Type B pancreatic cell (in vitro differentiated cells): Measurements from ENCODE around the gene SLC22A15. TPM values are rescaled to one million over a fixed set of nuclear protein-coding genes. Genes with fewer than 3 reads are reported as not detected.

Experiments used
- DNase-seq: peaks from one replicate; pipeline ENCODE4 v3.0.0; 2021; ENCODE audit warnings: mixed read lengths; ENCODE audit not compliant: unreplicated experiment; ENCODE audit errors: extremely low spot score
- H3K27ac Mint-ChIP-seq: 2 replicates; pipeline ENCODE4 v1.8.0; 2021; ENCODE audit warnings: mild to moderate bottlenecking, mixed read lengths
- H3K27me3 Mint-ChIP-seq: 2 replicates; pipeline ENCODE4 v1.8.0; 2021; ENCODE audit warnings: mixed read lengths
- H3K36me3 Mint-ChIP-seq: 2 replicates; pipeline ENCODE4 v1.8.0; 2021; ENCODE audit warnings: mixed read lengths
- H3K4me1 Mint-ChIP-seq: one replicate; pipeline ENCODE4 v1.8.0; 2021; ENCODE audit warnings: mixed read lengths; ENCODE audit not compliant: unreplicated experiment
- H3K4me3 Mint-ChIP-seq: 2 replicates; pipeline ENCODE4 v1.8.0; 2021; ENCODE audit warnings: mild to moderate bottlenecking, mixed read lengths
- H3K9me3 Mint-ChIP-seq: 2 replicates; pipeline ENCODE4 v1.8.0; 2021; ENCODE audit warnings: mixed read lengths
- CTCF ChIP-seq: fragments of 200-600 bp; sonication (generic); conservative IDR thresholded peaks from 2 replicates; pipeline ENCODE4 v1.5.0; 2021; ENCODE audit warnings: antibody characterized with exemption, mild to moderate bottlenecking
- total RNA-seq: library from RNA; stranded (reverse); gene quantifications from 2 replicates; pipeline ENCODE4 v1.2.1, GENCODE V29; 2021; ENCODE audit warnings: low replicate concordance

The SLC22A15 gene
- total RNA-seq, 1 donor from 2014 or later, result 3.9 TPM

DNA sequence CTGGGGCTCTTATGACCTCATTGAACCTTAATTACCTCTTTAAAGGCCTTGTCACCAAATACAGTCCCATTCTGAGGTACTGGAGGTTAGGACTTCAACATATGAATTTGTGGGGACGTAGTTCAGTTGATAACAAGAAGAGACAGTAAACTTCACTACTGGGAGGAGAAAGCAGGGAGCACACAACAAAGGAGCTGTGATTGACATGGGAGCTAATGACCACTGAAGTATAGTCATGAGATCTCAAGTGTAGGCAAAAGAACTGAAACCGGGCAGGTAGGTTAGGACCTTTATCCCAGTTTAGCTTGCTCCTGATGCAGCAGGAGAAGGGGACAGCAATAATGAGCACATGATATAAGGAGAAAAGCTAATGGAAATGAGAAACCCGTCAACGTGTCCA lies 123.1 kb downstream of the SLC22A15 start:
- Mint-ChIP-seq H3K27me3 (no peaks in the 10 kb centered on the region), H3K4me1 (no peaks in the 10 kb centered on the region), H3K27ac (peak overlapping the region; percentile 33), H3K36me3 (no peaks in the 10 kb centered on the region), H3K4me3 (no peak overlapping the region), H3K9me3 (peaks cover 4% of the 10 kb centered on the region)
- DNase-seq, result no peak
- TF ChIP-seq CTCF, result no peak

DNA sequence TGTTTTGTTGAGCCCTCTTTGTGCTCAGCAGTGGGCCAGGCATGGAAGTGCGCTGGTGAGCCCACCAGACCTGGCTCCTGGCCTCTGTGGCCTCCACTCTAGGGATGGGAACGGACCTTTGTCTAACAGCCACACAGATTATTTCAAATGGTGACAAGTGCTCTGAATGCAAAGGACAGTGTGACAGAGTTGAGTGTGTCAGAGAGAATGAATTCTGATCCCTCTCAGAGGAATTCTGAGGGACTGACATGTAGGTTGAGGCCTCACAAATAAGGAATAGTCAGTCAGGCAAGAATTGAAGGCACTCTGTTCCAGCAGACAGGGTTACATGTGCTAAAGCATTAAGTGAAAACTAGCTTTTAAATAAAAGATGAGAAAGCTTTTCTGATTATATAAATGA lies 123.6 kb downstream of the SLC22A15 start:
- no peak for TF ChIP-seq CTCF
- no peak for DNase-seq
- Mint-ChIP-seq H3K27me3 (no peaks in the 10 kb centered on the region), H3K4me3 (no peak overlapping the region), H3K4me1 (no peaks in the 10 kb centered on the region), H3K9me3 (peaks cover 4% of the 10 kb centered on the region), H3K36me3 (no peaks in the 10 kb centered on the region), H3K27ac (no peak overlapping the region)

GRCh38 chr1:116104667-116105066 lies 128.4 kb downstream of the SLC22A15 start:
- TF ChIP-seq CTCF, result no peak
- Mint-ChIP-seq H3K36me3 (no peaks in the 10 kb centered on the region), H3K9me3 (no peaks in the 10 kb centered on the region), H3K27me3 (no peaks in the 10 kb centered on the region), H3K4me1 (no peaks in the 10 kb centered on the region), H3K4me3 (no peak overlapping the region), H3K27ac (no peak overlapping the region)
- DNase-seq, result no peak

GRCh38 chr1:116105996-116106395 lies 129.7 kb downstream of the SLC22A15 start:
- no peak for TF ChIP-seq CTCF
- no peak overlapping the region for H3K4me3 Mint-ChIP-seq
- no peaks in the 10 kb centered on the region for H3K27me3 Mint-ChIP-seq
- H3K9me3 Mint-ChIP-seq, result no peaks in the 10 kb centered on the region
- H3K27ac Mint-ChIP-seq, result peak overlapping the region; percentile 76
- H3K4me1 Mint-ChIP-seq, result peaks cover 9% of the 10 kb centered on the region
- DNase-seq, result no peak
- no peaks in the 10 kb centered on the region for H3K36me3 Mint-ChIP-seq

DNA sequence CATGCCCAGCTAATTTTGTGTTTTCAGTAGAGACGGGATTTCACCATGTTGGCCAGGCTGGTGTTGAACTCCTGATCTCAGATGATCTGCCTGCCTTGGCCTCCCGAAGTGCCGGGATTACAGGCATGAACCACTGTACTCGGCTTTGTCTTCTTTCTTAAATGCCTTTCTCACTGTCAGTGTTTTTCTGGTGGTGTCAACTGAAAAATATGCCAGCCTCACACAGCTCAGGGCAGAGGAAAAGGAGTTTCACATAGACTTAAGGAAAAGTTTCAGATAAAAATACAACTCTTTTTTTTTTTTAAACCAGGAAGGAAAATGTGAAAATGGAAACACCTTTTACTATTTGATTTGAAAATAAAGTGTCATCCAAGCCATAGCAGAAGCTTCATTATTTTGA lies 130.3 kb downstream of the SLC22A15 start:
- Mint-ChIP-seq H3K27ac (peak overlapping the region; percentile 76), H3K9me3 (no peaks in the 10 kb centered on the region), H3K4me3 (no peak overlapping the region), H3K4me1 (peaks cover 13% of the 10 kb centered on the region), H3K27me3 (no peaks in the 10 kb centered on the region), H3K36me3 (no peaks in the 10 kb centered on the region)
- TF ChIP-seq CTCF, result no peak
- DNase-seq, result no peak

DNA sequence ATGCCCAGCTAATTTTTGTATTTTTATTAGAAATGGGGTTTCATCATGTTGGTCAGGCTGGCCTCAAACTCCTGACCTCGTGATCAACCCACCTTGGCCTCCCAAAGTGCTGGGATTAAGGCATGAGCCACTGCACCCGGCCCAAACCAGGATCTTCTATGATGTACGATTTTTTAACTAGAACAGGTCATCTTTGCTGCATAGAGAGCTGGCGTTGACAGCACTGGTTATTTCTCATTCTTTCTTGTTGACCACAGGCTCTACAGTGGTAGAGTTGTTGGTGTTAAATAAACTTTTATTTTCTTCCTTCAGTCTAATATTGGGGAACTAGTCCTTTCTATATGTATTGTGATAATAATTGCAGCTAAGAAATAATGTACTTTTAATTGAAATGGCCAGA lies 131.1 kb downstream of the SLC22A15 start:
- Mint-ChIP-seq H3K4me3 (no peak overlapping the region), H3K27me3 (no peaks in the 10 kb centered on the region), H3K36me3 (no peaks in the 10 kb centered on the region), H3K27ac (no peak overlapping the region), H3K4me1 (peaks cover 18% of the 10 kb centered on the region), H3K9me3 (no peaks in the 10 kb centered on the region)
- no peak for DNase-seq
- TF ChIP-seq CTCF, result no peak
